H1 (cell line): ENCODE data around the gene LGALS12. TPM values are rescaled to one million over a fixed set of nuclear protein-coding genes. Genes with fewer than 3 reads are reported as not detected.

Experiments used
- CTCF ChIA-PET: fragments of 300-600 bp; sonication (Branson Sonifier 250); formaldehyde crosslinking; loops from one replicate; lab custom pipeline; 2021; ENCODE audit not compliant: partially characterized antibody; lab: Charles Lee
- POLR2A ChIA-PET: fragments of 300-600 bp; sonication (Branson Sonifier 250); formaldehyde crosslinking; loops from one replicate; lab custom pipeline; 2021; ENCODE audit warnings: inconsistent platforms; ENCODE audit not compliant: partially characterized antibody; lab: Charles Lee
- DNase-seq, 2 experiments: peaks; one replicate each; pipeline versions ENCODE4 v3.0.0 to v3.0.0-alpha.2; 2010 to 2022; ENCODE audit warnings: low spot score in 2 of 2, low read depth in 1 of 2, mixed read lengths in 1 of 2
- FAIRE-seq: peaks from 2 replicates; lab custom pipeline; 2011; peaks lifted over from hg19 to GRCh38; lab: Jason Lieb, UNC
- H2AFZ ChIP-seq: 2 replicates; pipeline ENCODE4 v1.8.1; 2012; ENCODE audit warnings: low read length, inconsistent platforms
- H2AK5ac ChIP-seq: 2 replicates; pipeline ENCODE4 v1.6.1; 2013; ENCODE audit warnings: low read depth, low read length
- H2BK120ac ChIP-seq: replicated peaks from 2 replicates; pipeline ENCODE3; 2013; ENCODE audit warnings: low read depth, low read length, inconsistent platforms
- H2BK12ac ChIP-seq: 2 replicates; pipeline ENCODE4 v1.6.1; 2013; ENCODE audit warnings: low read depth, low read length
- H2BK15ac ChIP-seq: 2 replicates; pipeline ENCODE4 v1.6.1; 2013; ENCODE audit warnings: low read length
- H2BK20ac ChIP-seq: 2 replicates; pipeline ENCODE4 v1.6.1; 2013; ENCODE audit warnings: low read length
- H2BK5ac ChIP-seq: 2 replicates; pipeline ENCODE4 v1.6.1; 2013; ENCODE audit warnings: low read depth, low read length
- H3K14ac ChIP-seq: 2 replicates; pipeline ENCODE4 v1.6.1; 2013; ENCODE audit warnings: inconsistent platforms; ENCODE audit not compliant: insufficient read length
- H3K18ac ChIP-seq: 2 replicates; pipeline ENCODE4 v1.6.1; 2013; ENCODE audit warnings: low read length; ENCODE audit errors: extremely low read depth
- H3K23ac ChIP-seq: 2 replicates; pipeline ENCODE4 v1.6.1; 2013; ENCODE audit warnings: inconsistent platforms; ENCODE audit not compliant: insufficient read length
- H3K23me2 ChIP-seq: 2 replicates; pipeline ENCODE4 v1.6.1; 2013; ENCODE audit warnings: low read depth, low read length
- H3K27ac ChIP-seq: 2 replicates; pipeline ENCODE4 v1.6.1; 2011; ENCODE audit warnings: low read depth, low read length, inconsistent platforms
- H3K27me3 ChIP-seq, 4 experiments: replicated peaks in 1 of 4; 1 replicate in 1 of 4; 2 replicates in 3 of 4; pipeline versions ENCODE4 v1.6.1 to v1.8.1; 2011 to 2013; ENCODE audit warnings: low read length in 3 of 4, mild to moderate bottlenecking in 3 of 4, inconsistent platforms in 2 of 4, mixed read lengths in 2 of 4, moderate library complexity in 1 of 4; ENCODE audit not compliant: control insufficient read depth in 3 of 4, insufficient read depth in 3 of 4; ENCODE audit errors: extremely low read depth in 1 of 4
- H3K36me3 ChIP-seq, 4 experiments: 2 replicates each; pipeline versions ENCODE4 v1.6.1 to v1.8.1; 2011 to 2013; ENCODE audit warnings: mild to moderate bottlenecking in 4 of 4, low read length in 3 of 4, moderate library complexity in 2 of 4, control low read depth in 1 of 4, inconsistent platforms in 1 of 4; ENCODE audit not compliant: insufficient read depth in 4 of 4, control insufficient read depth in 2 of 4
- H3K4ac ChIP-seq: replicated peaks from 2 replicates; pipeline ENCODE3; 2013; ENCODE audit warnings: low read length, low read depth, mixed read lengths, inconsistent platforms; ENCODE audit not compliant: insufficient read length
- H3K4me1 ChIP-seq, 4 experiments: replicated peaks in 1 of 4; 1 replicate in 1 of 4; 2 replicates in 3 of 4; pipeline versions ENCODE4 v1.6.1 to v1.8.1; 2011 to 2013; ENCODE audit warnings: low read length in 3 of 4, inconsistent platforms in 2 of 4, mixed read lengths in 1 of 4; ENCODE audit not compliant: insufficient read depth in 4 of 4, control insufficient read depth in 3 of 4
- H3K4me2 ChIP-seq, 2 experiments: 2 replicates each; pipeline versions ENCODE4 v1.6.1 to v1.8.1; 2011 to 2013; ENCODE audit warnings: low read depth in 2 of 2, low read length in 2 of 2, control low read depth in 1 of 2, inconsistent platforms in 1 of 2, mild to moderate bottlenecking in 1 of 2; ENCODE audit not compliant: insufficient read depth in 1 of 2
- H3K4me3 ChIP-seq, 4 experiments: fragments of 200-600, 300-600 bp in 1 of 4; sonication (generic), shearing (Covaris generic), sonication (Bioruptor Twin) in 1 of 4; 2 replicates each; pipeline versions ENCODE4 v1.5.1 to v1.8.1; 2011 to 2016; ENCODE audit warnings: low read length in 4 of 4, low read depth in 3 of 4, control low read depth in 2 of 4, inconsistent platforms in 2 of 4, mild to moderate bottlenecking in 2 of 4, mixed read lengths in 1 of 4, moderate library complexity in 1 of 4; ENCODE audit not compliant: insufficient read depth in 2 of 4; ENCODE audit errors: extremely low read depth in 1 of 4
- H3K56ac ChIP-seq: replicated peaks from 2 replicates; pipeline ENCODE3; 2013; ENCODE audit warnings: low read depth, mild to moderate bottlenecking, mixed read lengths, low read length, inconsistent platforms; ENCODE audit not compliant: insufficient read length
- H3K79me1 ChIP-seq: 2 replicates; pipeline ENCODE4 v1.6.1; 2013; ENCODE audit warnings: low read depth, low read length, control low read depth
- H3K79me2 ChIP-seq, 2 experiments: 2 replicates each; pipeline versions ENCODE4 v1.6.1 to v1.8.1; 2012 to 2013; ENCODE audit warnings: low read length in 2 of 2, mild to moderate bottlenecking in 2 of 2, inconsistent platforms in 1 of 2; ENCODE audit not compliant: insufficient read depth in 2 of 2, control insufficient read depth in 1 of 2
- H3K9ac ChIP-seq, 4 experiments: replicated peaks in 1 of 4; 1 replicate in 1 of 4; 2 replicates in 3 of 4; pipeline versions ENCODE4 v1.6.1 to v1.8.1; 2011 to 2013; ENCODE audit warnings: low read depth in 3 of 4, low read length in 3 of 4, control low read depth in 2 of 4, mild to moderate bottlenecking in 2 of 4, moderate library complexity in 2 of 4, inconsistent platforms in 1 of 4; ENCODE audit errors: extremely low read depth in 1 of 4
- H3K9me3 ChIP-seq, 2 experiments: 2 replicates each; pipeline versions ENCODE4 v1.6.1 to v1.8.1; 2012 to 2013; ENCODE audit warnings: mild to moderate bottlenecking in 2 of 2, moderate library complexity in 2 of 2, control low read depth in 1 of 2, inconsistent platforms in 1 of 2, low read depth in 1 of 2, low read length in 1 of 2, mixed read lengths in 1 of 2; ENCODE audit not compliant: insufficient read depth in 2 of 2
- H4K20me1 ChIP-seq, 2 experiments: replicated peaks in 1 of 2; 2 replicates each; pipeline versions ENCODE3 to v1.8.1; 2011 to 2013; ENCODE audit warnings: inconsistent platforms in 2 of 2, low read length in 2 of 2, mild to moderate bottlenecking in 1 of 2; ENCODE audit not compliant: insufficient read depth in 2 of 2, control insufficient read depth in 1 of 2
- H4K5ac ChIP-seq: 2 replicates; pipeline ENCODE4 v1.6.1; 2013; ENCODE audit warnings: low read length, low read depth, mixed read lengths, inconsistent platforms; ENCODE audit not compliant: insufficient read length
- H4K8ac ChIP-seq: 2 replicates; pipeline ENCODE4 v1.8.0; 2013; ENCODE audit warnings: mild to moderate bottlenecking, moderate library complexity, low read length, inconsistent platforms; ENCODE audit not compliant: insufficient read depth; ENCODE audit errors: extremely low read depth
- H4K91ac ChIP-seq: replicated peaks from 2 replicates; pipeline ENCODE3; 2013; ENCODE audit warnings: low read length, mixed read lengths, inconsistent platforms; ENCODE audit not compliant: insufficient read length
- KDM5A ChIP-seq: fragments of 200-600 bp; IDR thresholded peaks from 2 replicates; pipeline ENCODE4 v1.7.1; 2012; ENCODE audit warnings: mild to moderate bottlenecking, low read length, inconsistent platforms, mixed read lengths
- RXRA ChIP-seq: IDR thresholded peaks from 2 replicates; pipeline ENCODE4 v1.6.1; 2011; ENCODE audit warnings: low read depth, mild to moderate bottlenecking, low read length, moderate library complexity; ENCODE audit not compliant: insufficient read depth
- WGBS, 2 experiments: shearing (Covaris generic) in 1 of 2; methylation state at CpG; one replicate each; pipeline versions ENCODE4 v1.1.6 to v1.1.7; 2013 to 2015; ENCODE audit warnings: low lambda C conversion rate in 2 of 2, mixed read lengths in 2 of 2, inconsistent platforms in 1 of 2, low coverage in 1 of 2, missing lambda C conversion rate in 1 of 2; ENCODE audit not compliant: insufficient replicate concordance in 2 of 2, insufficient coverage in 1 of 2, insufficient read length in 1 of 2; ENCODE audit errors: extremely low coverage in 1 of 2, missing lambda C conversion rate in 1 of 2; 5-methylcytosine and 5-hydroxymethylcytosine counted together
- polyA plus RNA-seq, 7 experiments: library from polyadenylated mRNA; depleted of rRNA in 3 of 7; stranded (reverse) in 5 of 7; unstranded in 2 of 7; fragments of >200 nt in 5 of 7; fragments of 200-250 nt in 2 of 7; gene quantifications; 1 replicate in 5 of 7; 2 replicates in 1 of 7; 4 replicates in 1 of 7; pipeline versions ENCODE4 v1.2.1 to v1.2.3, GENCODE V29; 2011 to 2013; ENCODE audit warnings: missing spikeins in 2 of 7, mixed read lengths in 2 of 7
- total RNA-seq: library from RNA; stranded (reverse); fragmentation: NEBNext Ultra II Directional; extraction: Animal tissue kit (Norgen Biotek cat#: 25700); gene quantifications from 2 replicates; pipeline ENCODE4 v1.2.1, GENCODE V29; 2021

The LGALS12 gene
- total and polyA plus RNA-seq, 2 of the 8 experiments (the other 6 are each of a cell fraction or from before 2014, with no cell fraction given) = 1.6 to 2.9 TPM

DNA sequence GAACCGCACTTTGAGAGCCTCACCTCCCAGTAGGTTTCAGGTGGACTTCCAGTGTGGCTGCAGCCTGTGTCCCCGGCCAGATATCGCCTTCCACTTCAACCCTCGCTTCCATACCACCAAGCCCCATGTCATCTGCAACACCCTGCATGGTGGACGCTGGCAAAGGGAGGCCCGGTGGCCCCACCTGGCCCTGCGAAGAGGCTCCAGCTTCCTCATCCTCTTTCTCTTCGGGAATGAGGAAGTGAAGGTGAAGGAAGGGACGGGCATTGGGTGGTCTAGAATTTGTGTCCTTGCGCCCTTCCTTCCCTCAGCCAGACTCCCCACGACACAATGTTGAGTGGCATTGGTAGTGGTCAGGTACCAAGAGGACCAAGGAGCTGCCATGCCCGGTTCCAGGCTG is 2.9 kb downstream of the LGALS12 start:
- H2BK15ac ChIP-seq = no peak overlapping the region
- H3K4me1 ChIP-seq = peaks cover 9 to 21% (median 12%) of the 10 kb centered on the region in 4 experiments
- no peak for FAIRE-seq
- peak overlapping the region; percentile 25; the same call in 1 of the 2 replicates for H2BK20ac ChIP-seq
- TF ChIP-seq RXRA (no peak), KDM5A (no peak)
- H4K8ac ChIP-seq = no peak overlapping the region
- H3K9ac ChIP-seq = no peak overlapping the region
- no peaks in the 10 kb centered on the region for H3K36me3 ChIP-seq
- peak overlapping the region; percentile 31 for H4K91ac ChIP-seq
- H2AK5ac ChIP-seq = peak overlapping the region; percentile 56; the same call in 1 of the 2 replicates
- H4K5ac ChIP-seq = no peak overlapping the region
- no peak overlapping the region for H3K4ac ChIP-seq
- ChIA-PET POLR2A (interaction anchor here (1.3 kb wide), 1 partner anchor 18 kb away, joined by 3 read pairs; no protein-coding TSS in a partner anchor), CTCF (interaction anchor here (0.7 to 8.2 kb wide), 15 partner anchors 9 to 489 kb away, joined by 3 to 97 read pairs (median 4); partner anchors contain the start of gene PLAAT5)
- peak overlapping the region; percentile 12; the same call in 1 of the 2 replicates for H2BK12ac ChIP-seq
- no peak overlapping the region; the same call in 1 of the 2 replicates for H2BK5ac ChIP-seq
- no peaks in the 10 kb centered on the region for H3K27me3 ChIP-seq
- peak overlapping the region; percentile 1; the same call in 1 of the 2 replicates for H3K18ac ChIP-seq
- H3K4me2 ChIP-seq = no peak overlapping the region
- H2AFZ ChIP-seq = no peak overlapping the region
- no peak overlapping the region for H3K56ac ChIP-seq
- no peaks in the 10 kb centered on the region for H3K79me2 ChIP-seq
- H3K9me3 ChIP-seq = no peaks in the 10 kb centered on the region
- H2BK120ac ChIP-seq = no peak overlapping the region
- H3K4me3 ChIP-seq = no peak overlapping the region
- WGBS, 2 experiments = 93% methylated on average over 11 of the region's 12 CpGs; no CpG with 5 or more reads in 1 of the 2 experiments
- H3K23ac ChIP-seq = no peak overlapping the region
- DNase-seq = no peak
- H4K20me1 ChIP-seq = no peaks in the 10 kb centered on the region
- no peak overlapping the region for H3K27ac ChIP-seq
- no peak overlapping the region for H3K14ac ChIP-seq
- H3K23me2 ChIP-seq = no peaks in the 10 kb centered on the region
- no peaks in the 10 kb centered on the region for H3K79me1 ChIP-seq
